Upper lobe of left lung (tissue), 4 donors: ENCODE data around the gene AGAP1.

Experiments
- EP300 ChIP-seq, 4 donors: sonication (generic); formaldehyde crosslinking; IDR thresholded peaks; one replicate each; pipeline ENCODE4 v1.5.1; 2017; ENCODE audit warnings: antibody characterized with exemption in 4 of 4, control low read depth in 2 of 4
- POLR2A ChIP-seq, 4 donors: fragments of 450-650 bp; IDR thresholded peaks; one replicate each; pipeline ENCODE4 v1.5.1; 2016 to 2017; ENCODE audit warnings: antibody characterized with exemption in 4 of 4, mild to moderate bottlenecking in 2 of 4
- POLR2AphosphoS5 ChIP-seq, 2 donors: sonication (generic); formaldehyde crosslinking; IDR thresholded peaks; one replicate each; pipeline ENCODE4 v1.5.1; 2017; ENCODE audit warnings: antibody characterized with exemption in 2 of 2
- TF ChIP-seq, protein P1 (sequence below), 6 experiments: fragments of 450-650 bp in 4 of 6; fragments of 200-600 bp in 2 of 6; sonication (generic) in 2 of 6; IDR thresholded peaks; one replicate each; pipeline ENCODE4 v1.5.1; 2016 to 2019; ENCODE audit warnings: antibody characterized with exemption in 6 of 6

GRCh38 chr2:236045251-236046235, 551.7 kb downstream of the AGAP1 start:
- no peak for TF ChIP-seq POLR2A (IDR thresholded peaks at IDR 0.05)
- TF ChIP-seq, protein P1, sequence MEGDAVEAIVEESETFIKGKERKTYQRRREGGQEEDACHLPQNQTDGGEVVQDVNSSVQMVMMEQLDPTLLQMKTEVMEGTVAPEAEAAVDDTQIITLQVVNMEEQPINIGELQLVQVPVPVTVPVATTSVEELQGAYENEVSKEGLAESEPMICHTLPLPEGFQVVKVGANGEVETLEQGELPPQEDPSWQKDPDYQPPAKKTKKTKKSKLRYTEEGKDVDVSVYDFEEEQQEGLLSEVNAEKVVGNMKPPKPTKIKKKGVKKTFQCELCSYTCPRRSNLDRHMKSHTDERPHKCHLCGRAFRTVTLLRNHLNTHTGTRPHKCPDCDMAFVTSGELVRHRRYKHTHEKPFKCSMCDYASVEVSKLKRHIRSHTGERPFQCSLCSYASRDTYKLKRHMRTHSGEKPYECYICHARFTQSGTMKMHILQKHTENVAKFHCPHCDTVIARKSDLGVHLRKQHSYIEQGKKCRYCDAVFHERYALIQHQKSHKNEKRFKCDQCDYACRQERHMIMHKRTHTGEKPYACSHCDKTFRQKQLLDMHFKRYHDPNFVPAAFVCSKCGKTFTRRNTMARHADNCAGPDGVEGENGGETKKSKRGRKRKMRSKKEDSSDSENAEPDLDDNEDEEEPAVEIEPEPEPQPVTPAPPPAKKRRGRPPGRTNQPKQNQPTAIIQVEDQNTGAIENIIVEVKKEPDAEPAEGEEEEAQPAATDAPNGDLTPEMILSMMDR (IDR thresholded peaks at IDR 0.05) = no peak
- no peak for TF ChIP-seq EP300 (IDR thresholded peaks at IDR 0.05)
- TF ChIP-seq POLR2AphosphoS5 (IDR thresholded peaks at IDR 0.05) = no peak
